ENCODE data around the gene GPAM.

DNA sequence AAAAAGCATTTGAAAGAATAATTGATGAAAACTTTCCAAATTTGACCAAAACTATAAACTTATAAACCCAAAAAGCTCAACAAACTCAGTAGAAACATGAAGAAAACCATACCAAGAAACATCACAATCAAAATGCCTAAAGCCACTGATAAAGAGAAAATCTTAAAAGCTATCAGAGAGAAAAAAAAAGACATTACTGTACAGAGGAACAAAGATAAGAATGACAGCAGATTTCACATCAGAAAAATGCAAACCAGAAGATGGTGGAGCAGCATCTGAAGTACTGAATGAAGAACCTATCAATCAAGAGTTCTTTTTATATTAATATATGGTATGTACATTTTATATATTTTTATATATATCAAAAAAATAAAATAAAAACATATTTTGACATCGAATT is 2.4 kb upstream of the GPAM start:
- TF ChIP-seq, protein P1, sequence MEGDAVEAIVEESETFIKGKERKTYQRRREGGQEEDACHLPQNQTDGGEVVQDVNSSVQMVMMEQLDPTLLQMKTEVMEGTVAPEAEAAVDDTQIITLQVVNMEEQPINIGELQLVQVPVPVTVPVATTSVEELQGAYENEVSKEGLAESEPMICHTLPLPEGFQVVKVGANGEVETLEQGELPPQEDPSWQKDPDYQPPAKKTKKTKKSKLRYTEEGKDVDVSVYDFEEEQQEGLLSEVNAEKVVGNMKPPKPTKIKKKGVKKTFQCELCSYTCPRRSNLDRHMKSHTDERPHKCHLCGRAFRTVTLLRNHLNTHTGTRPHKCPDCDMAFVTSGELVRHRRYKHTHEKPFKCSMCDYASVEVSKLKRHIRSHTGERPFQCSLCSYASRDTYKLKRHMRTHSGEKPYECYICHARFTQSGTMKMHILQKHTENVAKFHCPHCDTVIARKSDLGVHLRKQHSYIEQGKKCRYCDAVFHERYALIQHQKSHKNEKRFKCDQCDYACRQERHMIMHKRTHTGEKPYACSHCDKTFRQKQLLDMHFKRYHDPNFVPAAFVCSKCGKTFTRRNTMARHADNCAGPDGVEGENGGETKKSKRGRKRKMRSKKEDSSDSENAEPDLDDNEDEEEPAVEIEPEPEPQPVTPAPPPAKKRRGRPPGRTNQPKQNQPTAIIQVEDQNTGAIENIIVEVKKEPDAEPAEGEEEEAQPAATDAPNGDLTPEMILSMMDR (IDR thresholded peaks at IDR 0.05; ENCODE audit: low read length), result no peak
- TF ChIP-seq EZH2 (optimal IDR thresholded peaks at IDR 0.05; ENCODE audit: low read depth, low read length), result no peak

All from MM.1S (cell line).